OCI-LY1 (cell line): Measurements from ENCODE around the gene HNMT.

Experiments
- CTCF ChIP-seq: fragments of 200-600 bp; sonication (generic), shearing (Covaris generic); IDR thresholded peaks from 2 replicates; pipeline ENCODE4 v1.5.1; 2017; ENCODE audit warnings: mild to moderate bottlenecking, antibody characterized with exemption, low read length, moderate library complexity, mixed read lengths
- EZH2 ChIP-seq: fragments of 200-600 bp; sonication (generic), shearing (Covaris generic); IDR thresholded peaks from 2 replicates; pipeline ENCODE4 v1.8.0; 2017; ENCODE audit warnings: borderline replicate concordance, mixed run types, mild to moderate bottlenecking, antibody characterized with exemption, low read length, moderate library complexity, mixed read lengths

- TF ChIP-seq CTCF (no peak), EZH2 (no peak)
Measured at GRCh38 chr2:137960223-137960622, 4.0 kb upstream of the HNMT start.
